GM10266 (cell line): Measurements from ENCODE around the gene CLTCL1.
"Not testable (repeated sequence)": the region's sequence is repeated elsewhere in the genome, so short reads cannot be mapped to it uniquely, and the experiment has no call there.

Experiments used
- DNase-seq: peaks from one replicate; pipeline ENCODE4 v3.0.0; 2012; ENCODE audit errors: extremely low spot score
- CTCF ChIP-seq: IDR thresholded peaks from 2 replicates; pipeline ENCODE4 v1.5.1; 2012; ENCODE audit warnings: mild to moderate bottlenecking, low read depth; ENCODE audit not compliant: control insufficient read depth, insufficient read depth; ENCODE audit errors: missing control alignments

The CLTCL1 gene

GRCh38 chr22:19207884-19208283 lies 83.6 kb downstream of the CLTCL1 start:
- no peak for DNase-seq
- TF ChIP-seq CTCF, result no peak

GRCh38 chr22:19207401-19207808 lies 84.1 kb downstream of the CLTCL1 start:
- TF ChIP-seq CTCF, result no peak
- DNase-seq, result no peak

- no peak for DNase-seq
- no peak for TF ChIP-seq CTCF
Observed at GRCh38 chr22:19206287-19206686, 85.2 kb downstream of the CLTCL1 start.

DNA sequence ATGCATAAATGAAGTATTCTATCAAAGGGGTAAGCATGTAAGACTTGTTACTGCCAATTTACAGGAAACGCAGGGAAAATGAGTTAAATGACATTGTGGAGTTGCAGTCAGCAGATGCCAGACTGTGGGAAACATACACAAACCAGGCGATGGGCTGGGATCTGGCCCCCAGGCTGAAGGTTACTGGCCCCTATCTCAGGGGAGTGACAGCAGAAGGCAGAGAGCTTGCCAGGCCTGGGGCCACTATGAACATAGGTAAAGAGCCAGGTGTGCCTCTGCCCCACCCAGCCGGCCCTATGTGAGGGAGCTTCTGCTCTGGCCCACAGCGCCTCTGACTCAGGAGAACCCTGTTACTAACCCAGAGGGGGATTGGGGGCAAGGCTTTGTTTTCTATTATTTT lies 86.9 kb downstream of the CLTCL1 start:
- TF ChIP-seq CTCF, result no peak
- no peak for DNase-seq

DNA sequence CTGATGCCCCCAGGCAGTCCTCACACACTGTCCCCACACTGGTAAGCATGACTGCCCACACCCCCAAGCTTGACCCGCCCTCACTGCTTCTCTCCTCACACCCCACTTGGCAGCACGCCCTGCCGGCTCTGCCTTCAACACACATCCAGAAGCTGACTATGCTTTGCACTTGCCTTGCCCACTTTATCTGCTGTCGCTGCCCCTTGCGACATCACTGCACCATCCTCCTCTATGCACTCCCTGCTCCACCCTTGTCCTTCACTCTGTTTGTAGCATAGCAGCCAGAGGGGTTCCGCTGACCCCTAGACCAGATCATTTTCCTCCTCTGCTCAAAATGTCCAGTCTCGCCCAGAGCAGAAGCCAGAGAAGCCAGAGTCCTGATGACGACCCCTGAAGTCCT lies 87.7 kb downstream of the CLTCL1 start:
- DNase-seq, result no peak
- no peak for TF ChIP-seq CTCF

DNA sequence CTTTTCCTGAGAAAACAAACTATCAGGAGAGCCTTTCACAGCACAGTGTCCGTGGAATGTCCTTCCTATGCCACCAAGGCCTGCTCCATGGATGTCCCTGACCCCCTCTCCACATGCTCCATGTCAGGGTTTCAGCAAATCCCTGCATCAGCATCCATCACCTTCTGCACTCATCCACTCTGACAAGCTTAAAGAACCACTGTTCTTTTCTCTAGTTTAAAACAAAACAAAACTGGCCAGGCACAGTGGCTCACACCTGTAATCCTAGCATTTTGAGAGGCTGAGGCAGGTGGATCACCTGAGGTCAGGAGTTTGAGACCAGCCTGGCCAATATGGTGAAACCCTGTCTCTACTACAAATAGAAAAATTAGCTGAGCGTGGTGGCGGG lies 88.7 kb downstream of the CLTCL1 start:
- DNase-seq, result not testable (repeated sequence)

DNA sequence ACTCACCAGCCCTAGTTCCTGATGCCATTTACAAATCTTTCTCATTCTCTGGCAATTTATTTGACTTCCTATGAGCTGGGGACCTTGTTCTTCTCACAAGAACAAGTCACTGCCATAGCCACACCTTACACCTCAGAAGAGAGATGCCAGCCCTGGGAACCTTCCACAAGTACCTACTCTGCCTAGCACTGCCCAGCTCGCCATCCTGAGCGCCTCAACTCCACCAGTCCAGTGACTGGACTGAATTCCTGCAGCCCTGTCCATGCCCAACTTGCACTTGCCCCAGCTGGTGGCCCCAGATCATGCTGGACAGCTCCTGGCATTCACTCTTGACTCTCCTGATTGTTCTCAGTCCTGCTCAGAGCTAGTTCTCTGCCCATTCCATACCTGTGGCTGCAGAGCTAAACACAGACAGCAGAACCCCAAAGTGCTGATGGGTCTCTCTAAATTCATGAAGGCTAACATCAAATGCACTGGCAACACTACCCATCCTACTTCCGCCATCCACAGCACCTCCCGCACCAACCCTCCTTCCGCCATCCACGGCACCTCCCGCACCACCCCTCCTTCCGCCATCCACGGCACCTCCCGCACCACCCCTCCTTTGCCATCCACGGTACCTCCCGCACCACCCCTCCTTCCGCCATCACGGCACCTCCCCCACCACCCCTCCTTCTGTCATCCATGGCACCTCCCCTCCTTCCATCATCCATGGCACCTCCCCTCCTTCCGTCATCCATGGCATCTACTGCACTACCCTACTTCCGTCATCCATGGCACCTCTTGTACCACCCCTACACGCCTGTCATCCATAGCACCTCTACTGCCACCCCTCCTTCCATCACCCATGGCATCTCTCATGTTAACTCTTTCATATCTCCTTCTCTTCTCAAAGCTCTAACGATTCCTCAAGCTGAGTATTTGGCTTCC lies 89.4 kb downstream of the CLTCL1 start:
- no peak for TF ChIP-seq CTCF
- no peak for DNase-seq
